Naive thymus-derived CD8-positive, alpha-beta T cell (primary cell): ENCODE measurements around the gene GCLC. TPM values are rescaled to one million over a fixed set of nuclear protein-coding genes. Genes with fewer than 3 reads are reported as not detected.
"Not testable (repeated sequence)": the region's sequence is repeated elsewhere in the genome, so short reads cannot be mapped to it uniquely, and the experiment has no call there.

Experiments used
- ATAC-seq, 2 donors: fragments of 150-1000 bp; cut with Tn5 transposase in 1 of 2; sonication (Bioruptor Pico), chemical (Tn5 transposase) in 1 of 2; 1 replicate in 1 of 2; 2 replicates in 1 of 2; pipeline ENCODE4 v1.10.0; 2021; ENCODE audit warnings: mild to moderate bottlenecking in 2 of 2, moderate library complexity in 2 of 2
- POLR2A ChIA-PET: fragments of 350-600 bp; sonication (Branson Sonifier 250); formaldehyde crosslinking; loops from one replicate; lab custom pipeline; 2021; ENCODE audit warnings: antibody characterized with exemption; lab: Charles Lee
- DNase-seq, 10 donors: peaks; one replicate each; pipeline versions ENCODE4 v3.0.0 to v3.0.0-alpha.2; 2020 to 2022
- H3K27ac Mint-ChIP-seq, 10 donors: one replicate each; pipeline ENCODE4 v1.8.0; 2020 to 2022; ENCODE audit warnings: mild to moderate bottlenecking in 10 of 10, mixed read lengths in 10 of 10, moderate library complexity in 4 of 10, inconsistent platforms in 1 of 10
- H3K27me3 Mint-ChIP-seq, 5 donors: one replicate each; pipeline ENCODE4 v1.8.0; 2021 to 2022; ENCODE audit warnings: mixed read lengths in 5 of 5
- H3K36me3 Mint-ChIP-seq, 3 donors: one replicate each; pipeline ENCODE4 v1.8.0; 2020 to 2022; ENCODE audit warnings: mixed read lengths in 3 of 3, mild to moderate bottlenecking in 2 of 3, inconsistent platforms in 1 of 3
- H3K4me1 Mint-ChIP-seq, 4 donors: one replicate each; pipeline ENCODE4 v1.8.0; 2021 to 2022; ENCODE audit warnings: mixed read lengths in 4 of 4
- H3K4me3 Mint-ChIP-seq, 10 donors: one replicate each; pipeline ENCODE4 v1.8.0; 2020 to 2022; ENCODE audit warnings: mild to moderate bottlenecking in 10 of 10, mixed read lengths in 10 of 10, moderate library complexity in 6 of 10, inconsistent platforms in 1 of 10
- H3K9me3 Mint-ChIP-seq, 9 donors: one replicate each; pipeline ENCODE4 v1.8.0; 2020 to 2022; ENCODE audit warnings: mixed read lengths in 9 of 9, mild to moderate bottlenecking in 3 of 9, inconsistent platforms in 1 of 9, moderate library complexity in 1 of 9
- polyA plus RNA-seq, 3 donors: library from polyadenylated mRNA; unstranded; fragments of 300-500 nt; fragmentation: Illumina TruSeq; gene quantifications; one replicate each; pipeline ENCODE4 v1.2.3, GENCODE V29; 2021
- total RNA-seq, 8 experiments: library from RNA in 2 of 8; stranded (reverse) in 2 of 8; gene quantifications; one replicate each; pipeline ENCODE4 v1.2.3 and lab custom pipeline; 2021 to 2026

Gene GCLC
- total and polyA plus RNA-seq, 5 experiments from 2014 or later: 9.2 to 54.3 (median 13.5) TPM

GRCh38 chr6:53579338-53579737, 34.4 kb upstream of the GCLC start:
- DNase-seq: no peak
- H3K27ac Mint-ChIP-seq: no peak overlapping the region
- H3K4me3 Mint-ChIP-seq: no peak overlapping the region
- no peaks in the 10 kb centered on the region for H3K36me3 Mint-ChIP-seq
- peaks cover 0 to 3% (median 0%) of the 10 kb centered on the region in 4 donors for H3K4me1 Mint-ChIP-seq
- no peaks in the 10 kb centered on the region for H3K27me3 Mint-ChIP-seq
- no peaks in the 10 kb centered on the region for H3K9me3 Mint-ChIP-seq
- POLR2A ChIA-PET: no interaction called here
- ATAC-seq: no peak

- Mint-ChIP-seq H3K4me1 (peaks cover 0 to 3% (median under 1%) of the 10 kb centered on the region in 4 donors), H3K9me3 (no peaks in the 10 kb centered on the region), H3K36me3 (no peaks in the 10 kb centered on the region), H3K27me3 (peaks cover 0 to 1% (median 0%) of the 10 kb centered on the region in 5 donors), H3K4me3 (no peak overlapping the region), H3K27ac (no peak overlapping the region)
- no peak for DNase-seq
- no peak for ATAC-seq
- POLR2A ChIA-PET: no interaction called here
Observed at GRCh38 chr6:53578371-53578770, 33.5 kb upstream of the GCLC start.

GRCh38 chr6:53573299-53573698, 28.4 kb upstream of the GCLC start:
- ATAC-seq (no peak), DNase-seq (no peak)
- peak overlapping the region in 1 of 10 donors; percentile 8 for H3K27ac Mint-ChIP-seq
- no peak overlapping the region for H3K4me3 Mint-ChIP-seq
- POLR2A ChIA-PET: no interaction called here
- no peaks in the 10 kb centered on the region for H3K9me3 Mint-ChIP-seq
- peaks cover 0 to 8% (median 0%) of the 10 kb centered on the region in 5 donors for H3K27me3 Mint-ChIP-seq
- peaks cover 0 to 3% (median under 1%) of the 10 kb centered on the region in 4 donors for H3K4me1 Mint-ChIP-seq
- no peaks in the 10 kb centered on the region for H3K36me3 Mint-ChIP-seq

- H3K27ac Mint-ChIP-seq, H3K36me3 Mint-ChIP-seq, H3K4me1 Mint-ChIP-seq, H3K9me3 Mint-ChIP-seq, POLR2A ChIA-PET, H3K27me3 Mint-ChIP-seq, H3K4me3 Mint-ChIP-seq, DNase-seq, ATAC-seq: not testable (repeated sequence)
Observed at GRCh38 chr6:53572379-53572778, 27.5 kb upstream of the GCLC start.

- ATAC-seq (no peak), DNase-seq (no peak)
- H3K27ac Mint-ChIP-seq: no peak overlapping the region
- H3K4me1 Mint-ChIP-seq: peaks cover 0 to 3% (median under 1%) of the 10 kb centered on the region in 4 donors
- H3K27me3 Mint-ChIP-seq: peaks cover 0 to 11% (median 8%) of the 10 kb centered on the region in 5 donors
- no peaks in the 10 kb centered on the region for H3K9me3 Mint-ChIP-seq
- no peak overlapping the region for H3K4me3 Mint-ChIP-seq
- H3K36me3 Mint-ChIP-seq: no peaks in the 10 kb centered on the region
- POLR2A ChIA-PET: interaction anchor here (0.6 kb wide), 1 partner anchor 287 kb away, joined by 3 read pairs; no protein-coding TSS in a partner anchor
Observed at GRCh38 chr6:53568776-53569616, 24.1 kb upstream of the GCLC start.

GRCh38 chr6:53567701-53568100, 22.8 kb upstream of the GCLC start:
- POLR2A ChIA-PET: interaction anchor here (0.7 kb wide), 1 partner anchor 36 kb away, joined by 5 read pairs; no protein-coding TSS in a partner anchor
- Mint-ChIP-seq H3K36me3 (no peaks in the 10 kb centered on the region), H3K4me3 (no peak overlapping the region), H3K27me3 (peaks cover 0 to 11% (median 4%) of the 10 kb centered on the region in 5 donors), H3K9me3 (no peaks in the 10 kb centered on the region), H3K4me1 (no peaks in the 10 kb centered on the region), H3K27ac (no peak overlapping the region)
- ATAC-seq (no peak), DNase-seq (no peak)

GRCh38 chr6:53566755-53567154, 21.9 kb upstream of the GCLC start:
- no peak for ATAC-seq
- Mint-ChIP-seq H3K9me3 (no peaks in the 10 kb centered on the region), H3K27ac (peak overlapping the region in 1 of 10 donors; percentile 77), H3K36me3 (no peaks in the 10 kb centered on the region), H3K4me1 (no peaks in the 10 kb centered on the region), H3K27me3 (peaks cover 0 to 14% (median 4%) of the 10 kb centered on the region in 5 donors), H3K4me3 (no peak overlapping the region)
- DNase-seq: no peak
- POLR2A ChIA-PET: no interaction called here

- Mint-ChIP-seq H3K36me3 (no peaks in the 10 kb centered on the region), H3K9me3 (peaks cover 0 to 1% (median 0%) of the 10 kb centered on the region in 9 donors), H3K27me3 (peaks cover 0 to 14% (median 4%) of the 10 kb centered on the region in 5 donors), H3K4me3 (no peak overlapping the region), H3K27ac (no peak overlapping the region), H3K4me1 (no peaks in the 10 kb centered on the region)
- DNase-seq (no peak), ATAC-seq (no peak)
- POLR2A ChIA-PET: no interaction called here
Observed at GRCh38 chr6:53565886-53566285, 21.0 kb upstream of the GCLC start.

GRCh38 chr6:53564401-53565065, 19.6 kb upstream of the GCLC start:
- Mint-ChIP-seq H3K9me3 (peaks cover 0 to 8% (median 3%) of the 10 kb centered on the region in 9 donors), H3K36me3 (peaks cover 0 to 7% (median 2%) of the 10 kb centered on the region in 3 donors), H3K27ac (no peak overlapping the region), H3K4me3 (no peak overlapping the region), H3K27me3 (peaks cover 0 to 14% (median 3%) of the 10 kb centered on the region in 5 donors), H3K4me1 (no peaks in the 10 kb centered on the region)
- ATAC-seq (no peak), DNase-seq (no peak)
- POLR2A ChIA-PET: no interaction called here

GRCh38 chr6:53556986-53557715, 12.2 kb upstream of the GCLC start:
- Mint-ChIP-seq H3K9me3 (peaks cover 0 to 21% (median 6%) of the 10 kb centered on the region in 9 donors), H3K36me3 (peaks cover 0 to 7% (median 4%) of the 10 kb centered on the region in 3 donors), H3K27me3 (peaks cover 0 to 3% (median 2%) of the 10 kb centered on the region in 5 donors), H3K27ac (no peak overlapping the region), H3K4me3 (no peak overlapping the region), H3K4me1 (no peaks in the 10 kb centered on the region)
- ATAC-seq (no peak), DNase-seq (no peak)
- POLR2A ChIA-PET: no interaction called here

- H3K36me3 Mint-ChIP-seq, H3K27me3 Mint-ChIP-seq, DNase-seq, POLR2A ChIA-PET, H3K9me3 Mint-ChIP-seq, H3K4me1 Mint-ChIP-seq, H3K4me3 Mint-ChIP-seq, H3K27ac Mint-ChIP-seq, ATAC-seq: not testable (repeated sequence)
Observed at GRCh38 chr6:53553600-53553999, 8.7 kb upstream of the GCLC start.

GRCh38 chr6:53551681-53552080, 6.8 kb upstream of the GCLC start:
- Mint-ChIP-seq H3K4me1 (peaks cover 4 to 18% (median 14%) of the 10 kb centered on the region in 4 donors), H3K27ac (peak overlapping the region in 1 of 10 donors; percentile 4)
- H3K4me3 Mint-ChIP-seq, POLR2A ChIA-PET, H3K27me3 Mint-ChIP-seq, DNase-seq, H3K9me3 Mint-ChIP-seq, H3K36me3 Mint-ChIP-seq, ATAC-seq: not testable (repeated sequence)
